Cardiac muscle cell (in vitro differentiated cells and primary cell): ENCODE results near the gene DEDD2. TPM values are rescaled to one million over a fixed set of nuclear protein-coding genes. Genes with fewer than 3 reads are reported as not detected.

Experiments used
- DNase-seq, 2 donors: peaks; one replicate each; pipeline versions ENCODE4 v3.0.0 to v3.0.0-alpha.2; 2010 to 2017; ENCODE audit warnings: low read depth in 1 of 2, low spot score in 1 of 2
- H3K27ac ChIP-seq: fragments of 200-600 bp; sonication (generic); 2 replicates; pipeline ENCODE4 v1.5.1; 2016
- H3K27me3 ChIP-seq: fragments of 200-600 bp; sonication (generic); 2 replicates; pipeline ENCODE4 v1.6.0; 2016; ENCODE audit warnings: control low read depth
- H3K36me3 ChIP-seq: fragments of 200-600 bp; sonication (generic); 2 replicates; pipeline ENCODE4 v1.5.1; 2016; ENCODE audit warnings: control low read depth
- H3K4me1 ChIP-seq: fragments of 200-600 bp; sonication (generic); 2 replicates; pipeline ENCODE4 v1.8.1; 2017; ENCODE audit warnings: low read depth, mild to moderate bottlenecking, mixed run types
- H3K4me3 ChIP-seq: fragments of 200-600 bp; sonication (generic); 2 replicates; pipeline ENCODE4 v1.5.1; 2016; ENCODE audit warnings: mild to moderate bottlenecking
- H3K9me3 ChIP-seq: fragments of 200-600 bp; sonication (generic); 2 replicates; pipeline ENCODE4 v1.5.1; 2017; ENCODE audit warnings: low read depth, mild to moderate bottlenecking, control low read depth
- polyA plus RNA-seq: library from polyadenylated mRNA; unstranded; fragments of >200 nt; fragmentation: Nextera tagmentation; extraction: Ambion mirVana; gene quantifications from 2 replicates; pipeline ENCODE4 v1.2.1, GENCODE V29; 2016
- total RNA-seq: library from RNA; depleted of rRNA; stranded (reverse); fragments of >200 nt; gene quantifications from 2 replicates; pipeline ENCODE4 v1.2.3, GENCODE V29; 2016
- TF ChIP-seq, protein P1 (sequence below): IDR thresholded peaks from 2 replicates; pipeline ENCODE4 v1.5.1; 2012; ENCODE audit warnings: low read depth, mild to moderate bottlenecking, low read length

The DEDD2 gene
- total and polyA plus RNA-seq, 2 experiments from 2014 or later, result 46.0 to 69.7 TPM

DNA sequence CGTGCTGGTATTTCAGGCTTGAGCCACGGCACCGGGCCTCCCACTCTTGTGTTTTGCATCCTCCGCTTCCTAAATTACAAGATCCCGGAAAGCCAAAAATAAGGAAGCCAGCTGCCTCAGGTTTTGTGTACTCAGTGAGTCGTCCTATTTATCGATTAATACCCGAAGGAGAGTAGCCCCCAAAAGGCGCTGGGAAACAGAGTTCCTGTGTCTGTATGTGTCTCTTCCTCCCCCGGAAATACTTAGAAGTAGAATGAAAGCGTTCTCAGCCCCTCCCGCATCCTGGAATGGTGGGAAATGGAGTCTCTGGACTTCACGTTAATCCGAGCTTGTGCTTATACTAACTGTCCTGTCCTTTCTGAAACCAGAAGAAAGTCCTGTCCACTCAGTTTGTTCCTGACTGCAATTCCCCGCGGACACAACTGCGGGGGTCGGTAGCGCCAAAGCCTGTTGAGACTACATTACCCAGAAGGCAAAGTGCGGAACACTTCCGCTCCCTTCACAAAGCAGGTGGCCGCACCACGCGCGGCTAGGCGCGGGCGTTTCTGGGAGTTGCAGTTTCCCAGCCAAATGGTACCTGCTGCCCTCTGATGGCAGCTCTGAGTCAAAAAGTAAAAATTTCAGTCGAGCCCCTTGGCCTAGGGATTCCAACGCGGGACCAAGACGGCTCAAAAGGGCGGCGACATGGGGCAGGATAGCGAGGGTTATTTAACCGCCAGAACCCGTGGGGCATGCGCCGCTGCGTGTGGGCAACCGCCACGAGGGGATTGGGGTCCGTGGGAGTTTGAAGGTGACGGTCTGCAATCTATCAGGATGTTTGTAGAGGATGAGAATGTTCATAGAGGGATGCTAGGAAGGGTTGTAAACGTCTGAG lies 27.1 kb upstream of the DEDD2 start:
- Histone ChIP-seq H3K27ac (peak overlapping the region; percentile 7), H3K4me3 (peak overlapping the region; percentile 22), H3K36me3 (no peaks in the 10 kb centered on the region), H3K9me3 (no peaks in the 10 kb centered on the region), H3K4me1 (peaks cover 12% of the 10 kb centered on the region), H3K27me3 (no peaks in the 10 kb centered on the region)
- DNase-seq, result peak; percentile 95 to 96
- TF ChIP-seq, protein P1, sequence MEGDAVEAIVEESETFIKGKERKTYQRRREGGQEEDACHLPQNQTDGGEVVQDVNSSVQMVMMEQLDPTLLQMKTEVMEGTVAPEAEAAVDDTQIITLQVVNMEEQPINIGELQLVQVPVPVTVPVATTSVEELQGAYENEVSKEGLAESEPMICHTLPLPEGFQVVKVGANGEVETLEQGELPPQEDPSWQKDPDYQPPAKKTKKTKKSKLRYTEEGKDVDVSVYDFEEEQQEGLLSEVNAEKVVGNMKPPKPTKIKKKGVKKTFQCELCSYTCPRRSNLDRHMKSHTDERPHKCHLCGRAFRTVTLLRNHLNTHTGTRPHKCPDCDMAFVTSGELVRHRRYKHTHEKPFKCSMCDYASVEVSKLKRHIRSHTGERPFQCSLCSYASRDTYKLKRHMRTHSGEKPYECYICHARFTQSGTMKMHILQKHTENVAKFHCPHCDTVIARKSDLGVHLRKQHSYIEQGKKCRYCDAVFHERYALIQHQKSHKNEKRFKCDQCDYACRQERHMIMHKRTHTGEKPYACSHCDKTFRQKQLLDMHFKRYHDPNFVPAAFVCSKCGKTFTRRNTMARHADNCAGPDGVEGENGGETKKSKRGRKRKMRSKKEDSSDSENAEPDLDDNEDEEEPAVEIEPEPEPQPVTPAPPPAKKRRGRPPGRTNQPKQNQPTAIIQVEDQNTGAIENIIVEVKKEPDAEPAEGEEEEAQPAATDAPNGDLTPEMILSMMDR, result peak; percentile 67

DNA sequence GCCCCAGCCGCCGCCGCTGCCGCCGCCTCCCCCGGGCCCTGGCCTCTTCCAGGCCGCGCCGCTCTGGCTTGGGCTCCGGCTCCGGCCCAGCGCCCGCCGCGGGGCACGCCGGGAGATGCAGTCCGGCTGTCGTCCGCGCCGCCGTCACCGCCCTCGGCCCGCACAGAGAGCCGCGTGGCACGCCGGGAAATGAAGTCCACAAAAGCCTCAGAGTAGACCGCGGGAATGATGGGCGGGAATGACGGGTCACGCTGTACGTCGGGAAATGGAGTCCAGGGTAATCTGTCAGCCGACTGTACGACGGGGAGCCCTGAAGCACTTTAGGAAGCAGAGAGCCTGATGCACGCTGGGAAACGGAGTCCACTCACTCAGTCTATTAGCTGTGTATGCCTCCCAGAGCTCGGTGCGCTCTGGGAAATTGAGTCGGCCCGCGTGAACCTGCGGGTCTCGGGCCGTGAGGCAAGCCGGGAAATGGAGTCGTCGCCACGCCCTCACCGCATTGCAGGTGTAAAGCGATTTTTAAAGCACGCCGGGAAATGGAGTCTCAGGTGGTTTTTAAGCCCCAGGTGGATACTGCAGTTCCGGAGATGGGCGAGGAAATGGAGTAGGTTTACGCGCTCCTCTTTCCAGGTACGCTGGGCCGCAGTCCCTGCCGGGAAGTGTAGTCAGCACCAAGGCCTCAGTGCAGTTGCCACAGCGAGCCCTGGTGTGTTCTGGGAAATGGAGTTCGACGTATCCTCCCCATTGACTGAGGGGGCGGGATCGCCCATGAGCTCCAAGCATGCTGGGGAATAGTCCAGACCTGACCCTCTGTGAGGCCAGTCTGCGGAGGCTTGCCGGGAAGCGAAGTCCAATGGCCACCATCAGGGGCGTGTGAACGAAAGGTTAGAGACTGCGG lies 25.3 kb upstream of the DEDD2 start, which contains the start of gene GSK3A:
TSS of gene GSK3A (minus strand) at position 91 of the 898 bp plus-strand sequence. CDS start 137 bp downstream, outside the sequence.
- DNase-seq, result peak; percentile 98 to 100
- H3K36me3 ChIP-seq, result no peaks in the 10 kb centered on the region
- peak within 1 kb of the TSS; percentile 96 for H3K4me3 ChIP-seq
- no peaks in the 10 kb centered on the region for H3K27me3 ChIP-seq
- TF ChIP-seq, protein P1, result no peak
- peaks cover 12% of the 10 kb centered on the region for H3K4me1 ChIP-seq
- no peaks in the 10 kb centered on the region for H3K9me3 ChIP-seq
- H3K27ac ChIP-seq, result peak within 1 kb of the TSS; percentile 95

DNA sequence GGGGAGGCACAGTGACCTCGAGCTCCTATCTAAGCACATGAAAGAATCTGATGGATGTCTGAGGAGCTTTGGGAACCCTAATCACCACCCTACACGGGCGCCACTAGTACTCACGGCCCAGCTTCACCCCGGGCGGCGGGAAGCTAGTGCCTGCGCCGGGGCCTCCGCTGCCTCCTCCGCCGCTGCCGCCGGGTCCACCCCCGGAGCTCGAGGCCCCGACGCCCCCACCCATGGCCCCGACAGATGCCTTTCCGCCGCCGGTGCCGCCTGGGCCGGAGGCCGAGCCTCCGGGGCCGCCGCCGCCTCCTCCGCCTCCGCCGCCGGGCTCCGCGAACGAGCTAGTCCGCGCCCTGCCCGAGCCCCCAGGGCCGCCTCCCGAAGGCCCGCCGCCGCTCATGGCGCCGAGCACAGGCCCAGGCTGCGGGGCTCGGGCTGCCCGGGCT lies 24.6 kb upstream of the DEDD2 start:
- no peaks in the 10 kb centered on the region for H3K36me3 ChIP-seq
- peak in 1 of 2 donors; percentile 20 for DNase-seq
- H3K4me1 ChIP-seq, result peaks cover 12% of the 10 kb centered on the region
- H3K27ac ChIP-seq, result peak overlapping the region; percentile 95
- peak overlapping the region; percentile 96 for H3K4me3 ChIP-seq
- H3K9me3 ChIP-seq, result no peaks in the 10 kb centered on the region
- TF ChIP-seq, protein P1, result no peak
- H3K27me3 ChIP-seq, result no peaks in the 10 kb centered on the region

DNA sequence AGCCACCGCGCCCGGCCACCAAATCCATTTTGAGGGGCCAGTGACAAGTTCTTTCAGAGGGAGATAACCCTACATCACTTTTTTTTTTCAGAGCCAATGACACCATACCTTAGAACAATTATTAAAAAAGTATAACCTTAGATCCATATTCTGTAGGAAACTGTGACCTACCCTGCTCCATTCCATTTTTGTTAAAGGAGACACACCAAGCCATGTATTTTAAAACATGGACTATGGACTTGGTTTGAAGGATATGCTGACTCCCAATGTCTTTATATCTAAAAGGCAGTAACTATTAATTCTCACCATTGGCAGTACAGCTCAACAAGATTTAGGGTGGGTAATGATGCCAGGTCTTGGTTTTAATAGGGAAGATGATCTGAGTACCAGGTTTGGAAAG lies 23.8 kb upstream of the DEDD2 start:
- TF ChIP-seq, protein P1, result no peak
- Histone ChIP-seq H3K4me3 (peak overlapping the region; percentile 96), H3K36me3 (peaks cover 5% of the 10 kb centered on the region), H3K27me3 (no peaks in the 10 kb centered on the region), H3K27ac (peak overlapping the region; percentile 95), H3K4me1 (peaks cover 12% of the 10 kb centered on the region), H3K9me3 (no peaks in the 10 kb centered on the region)
- no peak for DNase-seq

DNA sequence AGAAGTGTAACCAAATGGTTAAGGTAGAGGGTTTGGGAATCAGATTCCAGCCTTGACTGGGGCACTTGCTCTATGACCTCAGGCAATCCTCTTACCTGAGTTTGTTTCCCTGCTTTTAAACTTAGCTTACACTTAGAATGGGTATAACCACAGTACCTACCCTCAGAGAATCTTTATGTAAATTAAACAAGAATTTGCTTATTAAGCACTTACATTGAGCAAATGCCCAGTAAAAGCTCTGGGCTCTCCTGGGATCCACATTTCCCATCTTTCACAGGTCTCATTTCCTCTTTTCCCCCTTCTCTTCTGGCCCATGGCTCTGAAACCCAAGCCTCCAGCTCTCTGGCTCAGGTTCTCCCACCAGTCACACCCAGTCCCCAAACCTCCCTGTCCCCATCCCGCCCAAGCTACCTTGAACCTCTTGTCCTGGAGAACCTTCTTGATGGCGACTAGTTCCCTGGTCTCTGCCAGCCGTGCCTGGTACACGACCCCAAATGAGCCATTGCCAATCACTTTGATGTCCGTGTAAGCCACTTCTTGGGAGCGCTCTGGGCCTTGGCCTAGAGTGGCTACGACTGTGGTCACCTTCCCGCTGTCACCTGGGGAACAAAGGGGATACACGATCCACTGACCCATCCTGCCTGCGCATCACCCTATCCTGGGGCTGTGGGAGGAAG lies 22.2 kb upstream of the DEDD2 start:
- Histone ChIP-seq H3K27ac (no peak overlapping the region), H3K4me1 (peaks cover 7% of the 10 kb centered on the region), H3K4me3 (no peak overlapping the region), H3K9me3 (no peaks in the 10 kb centered on the region), H3K27me3 (no peaks in the 10 kb centered on the region), H3K36me3 (peaks cover 18% of the 10 kb centered on the region)
- TF ChIP-seq, protein P1, result no peak
- no peak for DNase-seq
